ENCODE results near the gene LIMS2. TPM values are rescaled to one million over a fixed set of nuclear protein-coding genes. Genes with fewer than 3 reads are reported as not detected.

Gene LIMS2
- polyA plus RNA-seq, 2 of the 4 experiments (the other 2 are of a cell fraction), result 1.2 to 6.1 TPM

DNA sequence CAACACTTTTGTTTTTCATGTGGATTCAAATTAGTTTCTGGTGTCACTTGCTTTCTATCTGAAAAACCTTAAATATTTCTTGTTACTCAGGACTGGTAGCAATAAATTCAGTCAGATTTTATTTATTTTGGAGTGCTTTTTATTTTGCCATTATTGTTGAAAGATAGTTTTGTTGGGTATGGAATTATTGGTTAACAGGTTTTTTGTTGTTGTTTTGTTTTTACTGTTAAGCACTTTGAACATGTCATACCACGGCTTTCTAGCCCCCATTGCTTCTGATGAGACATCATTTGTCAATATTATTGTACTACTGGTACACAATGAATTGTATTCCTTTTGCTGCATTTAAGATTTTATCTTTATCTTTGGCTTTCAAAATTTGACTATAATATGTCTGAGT lies 13.1 kb upstream of the LIMS2 start (continued):
- TF ChIP-seq TFCP2L1 (CRISPR knock-in tag; IDR thresholded peaks at IDR 0.05) (no peak), RFX5 (IDR thresholded peaks at IDR 0.05) (no peak), CBX2 (IDR thresholded peaks at IDR 0.05; ENCODE audit: borderline replicate concordance, low read depth) (no peak), RNF2 (IDR thresholded peaks at IDR 0.05; ENCODE audit: borderline replicate concordance, low read depth) (no peak), ELK1 (IDR thresholded peaks at IDR 0.05; ENCODE audit: low read depth, low read length) (no peak), PHF8 (IDR thresholded peaks at IDR 0.05; ENCODE audit: borderline replicate concordance, low read depth) (no peak), TP53 (CRISPR knock-in tag; IDR thresholded peaks at IDR 0.05) (no peak), ESRRA (IDR thresholded peaks at IDR 0.05; ENCODE audit: borderline replicate concordance, low read length) (no peak)

- 56% methylated on average over 8 of the region's 8 CpGs for WGBS (ENCODE audit: missing lambda C conversion rate)
- Histone ChIP-seq H3K4me1 (no peaks in the 10 kb centered on the region), H3K27ac (no peak overlapping the region), H3K9me3 (peaks cover 24% of the 10 kb centered on the region), H3K4me2 (no peak overlapping the region), H3K4me3 (no peak overlapping the region)
- TF ChIP-seq, protein P1, sequence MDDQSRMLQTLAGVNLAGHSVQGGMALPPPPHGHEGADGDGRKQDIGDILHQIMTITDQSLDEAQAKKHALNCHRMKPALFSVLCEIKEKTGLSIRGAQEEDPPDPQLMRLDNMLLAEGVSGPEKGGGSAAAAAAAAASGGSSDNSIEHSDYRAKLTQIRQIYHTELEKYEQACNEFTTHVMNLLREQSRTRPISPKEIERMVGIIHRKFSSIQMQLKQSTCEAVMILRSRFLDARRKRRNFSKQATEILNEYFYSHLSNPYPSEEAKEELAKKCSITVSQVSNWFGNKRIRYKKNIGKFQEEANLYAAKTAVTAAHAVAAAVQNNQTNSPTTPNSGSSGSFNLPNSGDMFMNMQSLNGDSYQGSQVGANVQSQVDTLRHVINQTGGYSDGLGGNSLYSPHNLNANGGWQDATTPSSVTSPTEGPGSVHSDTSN (IDR thresholded peaks at IDR 0.05), result no peak
- POLR2A ChIA-PET, result no interaction called here
- DNase-seq (ENCODE audit: low read depth in 1 of 2, low spot score in 1 of 2) (no peak), ATAC-seq (no peak), FAIRE-seq (no peak)
- CTCF ChIA-PET, result interaction anchor here (1.3 to 4.3 kb wide), 2 partner anchors 10 to 26 kb away, joined by 4 to 19 read pairs; no protein-coding TSS in a partner anchor
Measured at GRCh38 chr2:127685410-127686080, 10.2 kb upstream of the LIMS2 start.

DNA sequence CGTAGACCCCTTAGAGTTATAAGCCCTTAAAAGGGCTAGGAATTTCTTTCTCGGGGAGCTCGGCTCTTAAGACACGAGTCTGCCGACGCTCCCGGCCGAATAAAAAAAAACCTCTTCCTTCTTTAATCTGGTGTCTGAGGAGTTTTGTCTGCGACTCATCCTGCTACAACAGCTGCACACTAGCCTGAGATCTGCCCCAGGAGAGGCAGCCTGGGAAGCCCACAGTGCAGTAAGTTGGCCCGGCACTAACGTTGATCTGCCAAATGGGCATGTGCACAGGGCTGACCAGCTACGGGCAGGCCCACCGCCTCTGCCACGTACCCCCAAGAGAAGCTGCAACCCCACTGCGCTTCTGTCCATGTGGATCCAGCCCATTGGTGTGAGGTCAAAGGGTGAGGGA lies 8.4 kb upstream of the LIMS2 start:
- H3K4me2 ChIP-seq, result no peak overlapping the region
- FAIRE-seq, result no peak
- no peak overlapping the region for H3K27ac ChIP-seq

GRCh38 chr2:127683056-127683455 lies 7.7 kb upstream of the LIMS2 start:
- no peak for ATAC-seq
- Histone ChIP-seq H3K4me2 (no peak overlapping the region), H3K4me3 (no peak overlapping the region), H3K9me3 (peaks cover 2% of the 10 kb centered on the region; the same call in 1 of the 3 replicates), H3K4me1 (no peaks in the 10 kb centered on the region), H3K27ac (no peak overlapping the region)
- CTCF ChIA-PET, result interaction anchor here (1.1 to 1.4 kb wide), 3 partner anchors 10 to 33 kb away, joined by 3 to 5 read pairs (median 5); no protein-coding TSS in a partner anchor
- DNase-seq (ENCODE audit: low read depth in 1 of 2, low spot score in 1 of 2), result no peak
- FAIRE-seq, result no peak
- POLR2A ChIA-PET, result no interaction called here
- no peak for TF ChIP-seq ELK1 (IDR thresholded peaks at IDR 0.05; ENCODE audit: low read depth, low read length)
- TF ChIP-seq FOSL2 (IDR thresholded peaks at IDR 0.05), result no peak
- no peak for TF ChIP-seq FOSL2 (CRISPR knock-in tag; IDR thresholded peaks at IDR 0.05)
- no peak for TF ChIP-seq BHLHE40 (IDR thresholded peaks at IDR 0.05; ENCODE audit: low read depth, low read length)
- no peak for TF ChIP-seq ZSCAN20 (CRISPR knock-in tag; IDR thresholded peaks at IDR 0.05)
- TF ChIP-seq HMGXB4 (CRISPR knock-in tag; IDR thresholded peaks at IDR 0.05; ENCODE audit: borderline replicate concordance), result no peak
- TF ChIP-seq EP300 (IDR thresholded peaks at IDR 0.05), result no peak
- TF ChIP-seq SMC3 (IDR thresholded peaks at IDR 0.05), result no peak
- no peak for TF ChIP-seq FOXS1 (CRISPR knock-in tag; IDR thresholded peaks at IDR 0.05)

More for the DNA sequence above, 8.4 kb upstream of the LIMS2 start:
- CTCF ChIA-PET, result interaction anchor here (4.3 kb wide), 1 partner anchor 12 kb away, joined by 19 read pairs; no protein-coding TSS in a partner anchor
- DNase-seq (ENCODE audit: low read depth in 1 of 2, low spot score in 1 of 2), result no peak
- TF ChIP-seq ATOH8 (CRISPR knock-in tag; IDR thresholded peaks at IDR 0.05; ENCODE audit: low read depth) (no peak), E2F6 (IDR thresholded peaks at IDR 0.05; ENCODE audit: borderline replicate concordance, low read depth) (no peak), MAZ (IDR thresholded peaks at IDR 0.05; ENCODE audit: borderline replicate concordance, low read depth, low read length) (no peak), CBX2 (IDR thresholded peaks at IDR 0.05; ENCODE audit: borderline replicate concordance, low read depth) (no peak)
- 82% methylated on average over 15 of the region's 15 CpGs for WGBS (ENCODE audit: missing lambda C conversion rate)
- H3K4me3 ChIP-seq, result no peak overlapping the region
- no peak for ATAC-seq
- POLR2A ChIA-PET, result no interaction called here
- peaks cover 8% of the 10 kb centered on the region for H3K9me3 ChIP-seq
- H3K4me1 ChIP-seq, result no peaks in the 10 kb centered on the region
